Measurements from ENCODE around the gene PUM1. TPM values are rescaled to one million over a fixed set of nuclear protein-coding genes. Genes with fewer than 3 reads are reported as not detected.

Gene PUM1
- total RNA-seq, 2 donors from 2014 or later = 70.4 to 97.9 TPM

DNA sequence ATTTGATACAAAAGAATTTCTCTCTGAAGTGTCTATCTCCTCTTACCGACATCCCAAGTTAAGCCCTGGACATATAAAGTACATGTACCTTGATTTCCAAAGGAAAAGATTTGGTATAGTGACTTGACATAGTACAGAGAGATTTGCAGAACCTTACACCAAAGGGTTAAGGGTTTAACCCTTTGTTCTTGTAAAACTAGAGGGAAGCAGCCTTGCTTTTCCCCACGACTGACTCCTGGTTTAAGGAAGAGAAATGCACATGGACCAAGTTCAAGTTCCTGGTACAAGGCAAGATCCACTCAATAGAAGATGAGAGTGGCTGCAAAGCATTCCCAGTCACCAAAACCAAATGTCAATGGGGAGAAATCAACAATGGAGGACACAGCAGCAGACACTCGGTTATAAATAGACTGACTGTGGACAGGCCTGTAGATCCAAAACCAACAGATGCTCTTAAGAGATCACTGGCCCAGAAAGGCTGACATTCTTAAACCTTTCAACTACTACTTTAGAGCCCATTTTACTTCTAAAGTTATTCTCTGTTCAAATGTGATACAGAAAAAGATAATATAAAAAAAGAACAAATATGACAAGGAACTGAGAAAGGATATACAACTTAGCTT lies 69.4 kb downstream of the PUM1 start:
- H3K9me3 ChIP-seq = no peaks in the 10 kb centered on the region
- ATAC-seq (ENCODE audit: insufficient number of reproducible peaks, low FRiP score, low read depth) (no peak), DNase-seq (ENCODE audit: low spot score) (no peak)
- H3K4me3 ChIP-seq = no peak overlapping the region
- H3K4me1 ChIP-seq (ENCODE audit: control insufficient read depth in 1 of 2, low read depth in 2 of 2) = peaks cover 3 to 4% of the 10 kb centered on the region in 2 donors
- H3K36me3 ChIP-seq = peaks cover 6% of the 10 kb centered on the region
- no peak overlapping the region for H3K27ac ChIP-seq
- TF ChIP-seq, protein P1, sequence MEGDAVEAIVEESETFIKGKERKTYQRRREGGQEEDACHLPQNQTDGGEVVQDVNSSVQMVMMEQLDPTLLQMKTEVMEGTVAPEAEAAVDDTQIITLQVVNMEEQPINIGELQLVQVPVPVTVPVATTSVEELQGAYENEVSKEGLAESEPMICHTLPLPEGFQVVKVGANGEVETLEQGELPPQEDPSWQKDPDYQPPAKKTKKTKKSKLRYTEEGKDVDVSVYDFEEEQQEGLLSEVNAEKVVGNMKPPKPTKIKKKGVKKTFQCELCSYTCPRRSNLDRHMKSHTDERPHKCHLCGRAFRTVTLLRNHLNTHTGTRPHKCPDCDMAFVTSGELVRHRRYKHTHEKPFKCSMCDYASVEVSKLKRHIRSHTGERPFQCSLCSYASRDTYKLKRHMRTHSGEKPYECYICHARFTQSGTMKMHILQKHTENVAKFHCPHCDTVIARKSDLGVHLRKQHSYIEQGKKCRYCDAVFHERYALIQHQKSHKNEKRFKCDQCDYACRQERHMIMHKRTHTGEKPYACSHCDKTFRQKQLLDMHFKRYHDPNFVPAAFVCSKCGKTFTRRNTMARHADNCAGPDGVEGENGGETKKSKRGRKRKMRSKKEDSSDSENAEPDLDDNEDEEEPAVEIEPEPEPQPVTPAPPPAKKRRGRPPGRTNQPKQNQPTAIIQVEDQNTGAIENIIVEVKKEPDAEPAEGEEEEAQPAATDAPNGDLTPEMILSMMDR (IDR thresholded peaks at IDR 0.05) = no peak
- no peaks in the 10 kb centered on the region for H3K27me3 ChIP-seq (replicated peaks; ENCODE audit: insufficient read depth)

DNA sequence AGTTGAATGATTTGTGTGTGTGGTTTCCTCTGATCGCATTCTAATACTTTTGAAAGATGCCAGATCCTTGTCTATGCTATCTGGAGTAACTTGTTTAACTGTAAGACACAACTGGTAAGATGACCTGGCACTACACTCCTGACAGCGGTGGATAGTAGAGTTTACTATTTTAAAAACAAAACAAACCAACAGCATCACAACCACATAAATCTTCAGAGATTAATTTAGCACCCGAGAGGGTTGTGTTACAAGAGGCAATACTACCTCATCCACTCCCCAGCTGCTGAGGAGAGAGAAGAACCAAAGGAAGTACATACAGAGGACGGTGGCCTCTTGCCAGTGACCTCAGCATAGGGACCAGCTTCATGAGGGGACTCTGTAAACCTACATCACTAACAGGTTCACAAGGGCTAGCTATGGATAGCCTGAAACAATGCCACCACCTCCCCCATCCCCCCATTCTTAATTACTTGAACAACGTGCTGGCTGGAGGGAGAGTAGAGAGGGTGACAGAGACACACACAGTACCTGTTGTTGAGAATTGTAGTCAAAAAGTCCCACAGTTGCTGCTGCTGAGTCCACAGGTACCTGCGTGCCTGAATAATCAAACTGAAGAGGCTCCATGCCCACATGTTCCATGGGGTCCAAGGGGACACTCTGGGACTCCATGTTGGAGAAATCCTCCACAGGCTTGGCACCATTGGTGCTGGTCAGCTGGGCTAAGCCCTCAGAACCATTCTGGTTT lies 73.5 kb downstream of the PUM1 start:
- TF ChIP-seq, protein P1 (IDR thresholded peaks at IDR 0.05) = no peak
- DNase-seq (ENCODE audit: low spot score) (no peak), ATAC-seq (ENCODE audit: insufficient number of reproducible peaks, low FRiP score, low read depth) (no peak)
- H3K4me3 ChIP-seq = no peak overlapping the region
- peaks cover 10 to 24% of the 10 kb centered on the region in 2 donors for H3K4me1 ChIP-seq (ENCODE audit: control insufficient read depth in 1 of 2, low read depth in 2 of 2)
- H3K9me3 ChIP-seq = no peaks in the 10 kb centered on the region
- no peak overlapping the region for H3K27ac ChIP-seq
- H3K27me3 ChIP-seq (replicated peaks; ENCODE audit: insufficient read depth) = no peaks in the 10 kb centered on the region
- peaks cover 4% of the 10 kb centered on the region for H3K36me3 ChIP-seq

DNA sequence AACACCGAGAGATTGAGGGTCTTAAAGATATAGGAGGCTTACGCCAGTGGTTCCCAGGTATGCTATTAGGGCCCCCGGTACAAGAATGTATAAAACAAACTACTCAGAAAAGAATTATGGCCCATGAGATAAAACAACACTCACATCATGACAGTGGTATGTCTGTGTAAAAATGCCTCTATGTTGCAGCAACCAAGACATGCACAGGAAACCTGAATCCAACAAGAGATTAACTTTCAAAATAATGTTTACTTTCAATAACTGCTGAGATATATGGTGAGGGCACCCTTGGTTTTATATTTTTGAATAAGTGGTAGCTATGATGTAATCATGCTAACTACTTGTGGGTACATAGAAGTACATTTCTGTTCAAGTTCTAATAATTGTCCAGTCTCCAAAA lies 74.9 kb downstream of the PUM1 start:
- TF ChIP-seq, protein P1 (IDR thresholded peaks at IDR 0.05) = no peak
- H3K27me3 ChIP-seq (replicated peaks; ENCODE audit: insufficient read depth) = no peaks in the 10 kb centered on the region
- H3K4me1 ChIP-seq (ENCODE audit: control insufficient read depth in 1 of 2, low read depth in 2 of 2) = peaks cover 10 to 31% of the 10 kb centered on the region in 2 donors
- H3K36me3 ChIP-seq = no peaks in the 10 kb centered on the region
- no peak for DNase-seq (ENCODE audit: low spot score)
- no peak for ATAC-seq (ENCODE audit: insufficient number of reproducible peaks, low FRiP score, low read depth)
- H3K27ac ChIP-seq = no peak overlapping the region
- H3K9me3 ChIP-seq = no peaks in the 10 kb centered on the region
- H3K4me3 ChIP-seq = no peak overlapping the region

DNA sequence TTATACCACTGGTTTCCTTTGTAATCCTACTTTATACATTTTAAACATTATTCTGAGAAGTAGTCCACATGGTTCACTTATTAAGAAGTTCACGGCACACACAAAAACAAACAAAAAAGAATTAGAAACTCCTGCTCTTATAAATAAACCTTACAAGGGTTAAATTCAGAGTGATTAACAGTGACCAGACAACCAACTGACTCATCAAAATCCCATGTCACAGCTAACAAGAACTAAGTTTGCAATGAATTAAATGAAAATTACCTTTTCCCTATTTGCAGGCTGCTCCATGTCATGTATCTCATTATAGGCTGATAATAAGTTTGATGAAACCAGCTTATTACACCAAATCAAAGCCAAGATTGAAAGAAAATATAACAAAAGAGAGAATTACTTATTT lies 77.5 kb downstream of the PUM1 start:
- TF ChIP-seq, protein P1 (IDR thresholded peaks at IDR 0.05) = no peak
- no peak overlapping the region for H3K4me3 ChIP-seq
- H3K4me1 ChIP-seq (ENCODE audit: control insufficient read depth in 1 of 2, low read depth in 2 of 2) = peaks cover 32 to 54% of the 10 kb centered on the region in 2 donors
- ATAC-seq (ENCODE audit: insufficient number of reproducible peaks, low FRiP score, low read depth) (no peak), DNase-seq (ENCODE audit: low spot score) (no peak)
- no peaks in the 10 kb centered on the region for H3K27me3 ChIP-seq (replicated peaks; ENCODE audit: insufficient read depth)
- no peaks in the 10 kb centered on the region for H3K36me3 ChIP-seq
- H3K9me3 ChIP-seq = no peaks in the 10 kb centered on the region
- H3K27ac ChIP-seq = no peak overlapping the region

DNA sequence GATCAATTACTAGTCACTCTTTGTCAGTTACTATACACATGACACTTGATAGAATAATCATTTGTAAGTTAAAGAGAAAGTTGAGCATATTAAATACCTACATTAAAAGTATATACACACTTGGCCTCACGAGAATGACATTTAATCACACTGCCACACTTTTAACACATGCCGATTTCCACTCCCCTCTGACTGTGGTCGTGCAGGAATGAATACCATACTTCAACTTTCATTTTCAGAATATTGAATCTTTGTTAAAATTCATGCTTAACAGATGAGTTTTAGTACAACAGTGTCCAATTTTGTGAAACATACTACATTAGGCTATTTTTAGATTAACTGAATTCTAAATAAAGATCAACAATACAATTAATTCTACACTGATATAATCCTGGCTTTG lies 78.8 kb downstream of the PUM1 start:
- Histone ChIP-seq H3K9me3 (no peaks in the 10 kb centered on the region), H3K27me3 (replicated peaks; ENCODE audit: insufficient read depth) (no peaks in the 10 kb centered on the region), H3K36me3 (no peaks in the 10 kb centered on the region), H3K27ac (no peak overlapping the region), H3K4me1 (ENCODE audit: control insufficient read depth in 1 of 2, low read depth in 2 of 2) (peaks cover 37 to 64% of the 10 kb centered on the region in 2 donors), H3K4me3 (no peak overlapping the region)
- TF ChIP-seq, protein P1 (IDR thresholded peaks at IDR 0.05) = no peak
- no peak for DNase-seq (ENCODE audit: low spot score)
- ATAC-seq (ENCODE audit: insufficient number of reproducible peaks, low FRiP score, low read depth) = no peak
